NCI-H2196 (cell line): ENCODE measurements around the gene TRPC4AP.

Source experiments
- DNase-seq: peaks from one replicate; lab custom pipeline; 2025; ENCODE audit not compliant: unreplicated experiment; lab: John Stamatoyannopoulos, UW

TRPC4AP gene

DNA sequence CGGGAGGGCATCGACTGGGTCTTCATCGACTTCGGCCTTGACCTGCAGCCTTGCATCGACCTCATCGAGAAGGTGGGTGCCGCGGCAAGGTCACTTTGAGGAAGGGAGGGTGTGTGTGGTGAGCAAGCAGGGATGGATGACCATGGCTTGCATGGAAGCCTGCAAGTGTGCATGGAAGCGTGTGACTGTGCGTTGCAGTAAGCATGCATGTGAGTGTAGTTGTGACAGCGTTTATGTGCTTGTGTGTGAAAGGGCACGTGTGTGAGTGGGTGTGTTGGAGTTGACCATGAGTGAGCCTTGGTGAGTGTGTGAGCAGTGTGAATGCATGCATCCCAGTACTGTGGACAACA lies 104.4 kb downstream of the TRPC4AP start:
- DNase-seq: no peak

GRCh38 chr20:34987288-34988190 lies 105.1 kb downstream of the TRPC4AP start:
- no peak for DNase-seq

DNA sequence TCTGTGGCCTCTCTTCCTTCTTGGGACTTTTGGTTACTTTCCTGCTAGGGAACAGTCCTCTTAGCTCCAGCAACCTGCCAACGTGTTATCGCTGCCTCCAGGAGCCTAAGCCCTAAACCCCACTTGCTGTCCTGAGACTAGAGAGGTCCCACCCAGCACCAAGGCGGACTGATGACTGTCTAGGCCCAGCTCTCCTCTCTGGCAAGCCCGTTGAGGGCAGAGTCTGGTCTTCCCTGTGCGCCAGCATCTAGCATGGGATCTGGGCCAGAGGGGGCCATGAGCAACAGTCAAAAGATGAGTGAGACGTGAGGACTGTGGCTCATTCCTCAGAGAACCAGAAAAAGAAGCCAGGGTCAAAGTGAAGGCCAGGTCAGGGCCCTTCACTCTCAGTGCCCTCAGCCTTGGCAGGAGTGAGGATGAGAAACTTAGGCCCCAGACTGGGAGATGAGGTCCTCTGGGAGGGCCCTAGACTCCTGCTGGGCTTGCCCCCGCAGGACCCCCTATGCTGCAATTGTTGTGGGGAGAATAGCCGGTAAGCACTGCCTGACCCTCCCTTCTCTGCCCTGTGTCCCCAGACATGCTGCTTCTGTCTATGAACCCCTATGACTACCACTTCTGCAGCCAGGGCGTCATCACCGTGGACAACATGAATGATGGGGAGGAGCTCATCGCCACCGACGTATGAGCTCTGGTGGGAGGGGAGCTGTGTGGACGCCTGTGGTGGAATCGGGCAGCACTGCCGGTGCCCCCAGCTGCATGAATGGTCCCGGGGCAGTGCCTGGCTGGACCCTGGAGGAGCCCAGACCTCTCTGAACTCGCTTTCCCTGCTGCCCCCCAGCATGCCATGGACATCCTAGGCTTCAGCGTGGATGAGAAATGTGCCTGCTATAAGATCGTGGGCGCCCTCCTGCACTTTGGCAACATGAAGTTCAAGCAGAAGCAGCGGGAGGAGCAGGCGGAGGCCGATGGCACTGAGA lies 106.0 kb downstream of the TRPC4AP start:
- no peak for DNase-seq

DNA sequence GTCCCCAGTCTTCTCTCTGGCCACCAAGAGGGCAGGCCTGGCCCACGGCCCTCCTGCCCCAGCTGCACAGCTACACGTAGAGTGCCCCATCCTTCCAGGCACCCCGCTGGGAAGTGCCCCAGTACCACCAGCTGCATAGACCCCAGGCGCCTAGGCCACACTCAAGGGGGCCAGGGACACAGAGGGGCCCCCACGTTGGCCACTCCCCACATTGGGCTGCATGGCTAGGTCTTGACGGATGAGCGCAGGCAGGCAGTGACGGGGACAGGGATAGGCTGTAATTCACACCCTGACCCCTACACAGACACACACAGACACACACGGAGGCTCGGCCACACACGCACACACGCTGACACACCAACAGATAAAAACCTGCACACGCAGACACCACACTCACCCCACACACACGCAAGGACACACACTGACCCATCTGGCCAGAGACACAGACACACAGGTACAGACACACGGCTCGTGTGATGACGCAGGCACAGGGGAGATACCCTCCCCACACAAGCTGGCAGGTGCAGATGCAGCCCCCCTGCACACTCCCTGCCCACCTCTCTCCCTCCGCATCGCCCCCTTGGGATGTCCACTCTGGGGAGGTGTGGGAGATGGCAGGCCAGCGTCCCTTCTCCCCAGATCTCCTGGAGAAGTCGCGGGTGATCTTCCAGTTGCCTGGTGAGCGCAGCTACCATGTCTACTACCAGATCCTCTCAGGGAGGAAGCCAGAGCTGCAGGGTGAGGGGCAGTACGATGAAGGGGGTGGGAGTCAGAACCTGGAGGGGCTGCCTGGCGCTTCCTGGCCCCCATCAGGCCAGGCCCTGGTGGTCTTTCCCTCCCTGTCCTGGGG lies 106.9 kb downstream of the TRPC4AP start:
- no peak for DNase-seq

- no peak for DNase-seq
These were observed 107.8 kb downstream of the TRPC4AP start for GRCh38 chr20:34984756-34985261.

DNA sequence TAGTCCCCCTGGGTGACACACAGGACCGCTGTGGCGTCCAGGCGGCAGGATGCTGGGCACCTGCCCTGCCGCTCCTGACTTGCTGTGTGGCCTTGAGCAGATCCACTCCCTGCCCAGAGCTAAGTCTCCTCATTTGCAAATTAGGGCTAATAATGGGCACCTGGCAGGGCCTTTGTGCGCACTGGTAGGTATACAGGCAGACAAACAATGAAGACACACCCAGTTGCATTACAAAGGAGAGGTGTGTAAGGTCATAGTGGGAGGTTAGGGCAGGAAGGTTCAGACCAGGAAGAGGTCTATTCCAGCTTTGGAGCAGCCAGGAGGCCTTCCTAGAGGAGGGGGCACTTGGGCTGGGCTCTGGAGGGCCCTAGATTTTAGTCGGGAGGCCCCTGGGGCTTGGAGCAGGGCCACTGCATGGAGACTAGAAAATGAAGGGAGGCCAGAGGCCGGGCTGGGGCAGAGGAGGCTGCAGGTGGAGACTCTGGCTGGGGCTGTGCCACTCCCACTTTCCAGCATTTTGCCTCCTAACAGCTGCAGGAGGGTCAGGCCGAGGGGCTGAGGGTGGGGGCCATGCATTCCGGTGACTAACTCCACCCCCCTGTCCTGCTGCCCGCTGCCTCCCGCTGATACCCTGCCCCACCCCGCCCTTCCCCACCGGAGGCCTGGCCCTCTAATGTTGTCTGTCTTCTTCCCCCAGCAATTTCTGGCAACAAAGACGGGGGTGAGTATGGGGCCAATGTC lies 108.4 kb downstream of the TRPC4AP start:
- DNase-seq: no peak

DNA sequence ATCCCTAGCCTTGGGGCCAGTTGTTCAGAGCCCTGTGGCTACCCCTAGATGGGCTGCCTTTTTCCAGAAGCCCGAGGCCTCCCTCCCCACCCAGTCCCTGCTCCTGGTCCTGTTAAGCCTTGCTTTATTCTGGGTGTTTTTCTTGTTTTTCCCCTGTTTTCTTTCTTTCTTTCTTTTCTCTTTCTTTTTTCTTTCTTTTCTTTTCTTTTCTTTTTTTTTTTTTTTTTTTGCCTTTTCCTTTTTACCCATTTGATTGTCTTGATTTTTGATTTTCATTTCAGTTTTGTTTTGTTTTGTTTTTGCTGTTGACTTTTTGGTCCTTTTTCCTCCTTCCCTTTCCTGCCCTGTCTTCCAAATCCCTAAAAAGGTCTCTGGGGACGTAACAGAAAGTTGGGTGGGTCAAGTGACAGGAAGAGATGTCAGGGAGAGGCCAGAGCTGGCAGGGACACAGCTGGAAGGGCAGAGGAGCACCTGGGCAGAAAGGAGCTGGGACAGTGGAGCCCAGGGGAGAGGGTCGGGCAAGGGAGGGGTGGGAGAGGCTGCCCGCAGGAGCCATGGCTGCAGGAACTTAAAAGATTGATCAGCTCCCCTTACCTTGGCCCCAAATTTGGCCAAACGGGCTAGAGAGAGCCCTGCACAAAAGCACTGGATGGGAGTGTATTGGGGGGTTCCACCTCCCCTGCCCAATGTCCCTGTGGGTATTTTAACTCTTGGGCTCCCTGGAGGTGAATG lies 109.4 kb downstream of the TRPC4AP start:
- DNase-seq: no peak

DNA sequence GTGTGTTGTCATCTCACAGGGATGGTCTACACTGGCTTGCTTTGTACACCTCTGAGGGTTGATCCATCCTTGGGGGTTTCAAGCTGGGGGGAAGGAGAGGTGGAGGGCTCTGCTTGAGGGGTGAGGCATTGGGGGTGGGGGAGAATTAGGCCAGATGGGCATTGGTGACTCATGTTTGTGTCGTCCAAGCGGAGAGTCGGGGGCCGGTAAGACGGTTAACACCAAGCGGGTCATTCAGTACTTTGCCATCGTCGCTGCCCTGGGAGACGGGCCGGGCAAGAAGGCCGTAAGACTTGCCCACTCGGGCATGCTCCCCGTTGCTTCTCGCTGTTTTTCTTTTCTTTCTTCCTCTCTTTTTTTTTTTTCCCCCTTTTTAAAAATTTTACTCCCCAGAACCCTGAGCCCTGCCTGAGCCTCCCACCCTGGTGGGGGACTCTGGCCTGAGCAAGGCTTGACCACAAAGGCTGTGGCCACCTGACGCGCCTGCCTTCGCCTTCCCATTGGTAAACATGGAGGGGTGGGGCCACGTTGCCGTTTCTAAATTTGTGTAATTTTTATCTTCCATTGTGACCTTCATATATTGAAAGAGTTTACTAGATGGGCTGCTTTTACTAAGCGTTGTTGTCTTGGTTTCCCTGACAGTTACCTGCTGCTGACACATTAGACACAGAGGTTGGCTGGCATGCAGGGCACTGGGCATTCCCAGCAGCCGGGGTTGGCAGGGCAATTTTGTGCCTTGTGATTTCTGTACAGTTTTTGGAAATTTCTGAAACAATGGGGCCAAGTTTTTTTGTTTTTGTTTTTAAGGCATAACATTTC lies 110.1 kb downstream of the TRPC4AP start:
- no peak for DNase-seq

GRCh38 chr20:34980543-34981233 lies 111.9 kb downstream of the TRPC4AP start:
- no peak for DNase-seq

- DNase-seq: no peak
These were observed 113.0 kb downstream of the TRPC4AP start for GRCh38 chr20:34979366-34980153.

- no peak for DNase-seq
These were observed 114.4 kb downstream of the TRPC4AP start for GRCh38 chr20:34978092-34978744.

GRCh38 chr20:34977365-34978091 lies 115.1 kb downstream of the TRPC4AP start:
- no peak for DNase-seq

- DNase-seq: no peak
These were observed 116.3 kb downstream of the TRPC4AP start for GRCh38 chr20:34976286-34976685.

DNA sequence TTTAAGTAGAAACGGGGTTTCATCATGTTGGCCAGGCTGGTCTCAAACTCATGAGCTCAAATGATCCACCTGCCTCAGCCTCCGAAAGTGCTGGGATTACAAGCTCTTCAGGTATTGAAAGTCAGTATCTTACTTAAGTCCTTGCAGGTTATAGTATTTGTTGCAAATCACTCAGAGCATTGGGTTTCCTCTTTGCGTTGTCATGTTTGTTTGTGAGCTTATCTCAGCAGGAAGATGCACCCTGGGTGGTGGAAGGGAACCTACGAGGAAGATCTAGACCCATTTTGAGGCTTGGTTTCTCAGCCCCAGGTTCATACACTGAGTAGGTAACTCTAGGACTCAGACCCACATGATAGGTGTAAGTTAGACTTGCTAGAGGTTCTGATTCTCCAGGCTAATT lies 118.4 kb downstream of the TRPC4AP start:
- no peak for DNase-seq

DNA sequence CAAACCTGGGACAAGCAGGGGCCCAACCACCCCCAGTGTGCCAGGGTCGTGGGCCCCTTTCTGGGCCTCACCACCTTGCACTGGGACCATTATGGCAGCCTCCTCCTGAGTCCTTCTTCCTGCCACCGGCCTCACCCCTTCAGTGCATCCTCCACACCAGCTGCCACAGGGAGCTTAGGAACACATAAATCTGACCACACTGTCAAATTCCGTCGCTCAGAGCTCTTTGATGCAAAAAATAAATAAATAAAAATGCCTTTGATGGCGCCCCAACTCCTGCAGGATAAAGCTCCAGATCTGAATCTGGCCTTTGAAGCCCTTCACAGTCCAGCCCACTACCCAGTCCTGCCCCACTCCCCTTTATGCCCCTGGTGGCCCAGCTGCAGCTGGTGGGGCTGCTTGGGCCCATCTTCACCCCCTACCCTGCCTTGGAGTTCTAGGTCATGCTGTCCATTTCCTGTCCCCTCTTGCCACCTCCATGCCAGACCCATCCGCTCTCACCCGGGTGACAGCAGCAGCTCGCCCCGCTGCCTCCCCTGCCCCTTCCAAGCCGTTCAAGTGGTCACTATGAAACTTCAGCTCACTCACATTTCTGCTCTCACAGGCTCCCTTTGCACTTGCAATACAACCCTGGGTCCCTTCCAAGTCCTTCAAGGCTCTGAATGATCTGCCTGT lies 120.9 kb downstream of the TRPC4AP start:
- DNase-seq: no peak
